ENCODE data around the gene FKBP1B.
"Not testable (repeated sequence)": the region's sequence is repeated elsewhere in the genome, so short reads cannot be mapped to it uniquely, and the experiment has no call there.

The FKBP1B gene

DNA sequence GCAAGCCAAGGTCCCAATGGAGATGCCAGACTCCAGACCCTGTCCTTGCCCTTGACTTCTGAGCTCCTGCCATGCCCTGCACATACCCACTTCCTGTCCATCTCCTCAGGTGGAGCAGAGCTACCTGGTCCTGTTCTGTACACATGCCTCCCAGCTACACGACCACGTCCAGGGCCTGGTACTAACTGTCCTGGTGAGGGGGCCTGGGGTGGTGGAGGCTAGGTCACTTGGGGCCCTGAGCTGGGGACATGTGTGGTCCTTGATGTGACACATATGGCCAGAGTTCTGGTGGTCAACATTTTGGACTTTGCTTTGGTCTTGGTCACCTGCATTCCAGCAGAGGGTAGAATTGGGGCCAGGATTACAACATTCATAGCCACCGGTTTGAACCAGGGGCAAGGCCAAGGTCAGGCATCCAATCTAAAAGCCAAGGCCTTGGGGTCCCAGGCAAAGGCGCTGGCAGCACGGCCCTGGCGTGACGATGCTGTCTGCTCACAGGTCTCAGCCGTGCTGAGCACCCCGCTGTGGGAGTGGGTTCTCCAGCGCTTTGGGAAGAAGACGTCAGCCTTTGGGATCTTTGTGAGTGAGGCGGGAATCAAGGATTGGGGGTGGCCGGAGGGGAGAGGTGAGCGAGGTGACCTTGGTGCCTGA lies 27.1 kb upstream of the FKBP1B start:
- no peak for DNase-seq (ENCODE audit: low read depth in 2 of 2)

GRCh38 chr2:24022975-24023575 lies 26.5 kb upstream of the FKBP1B start:
- DNase-seq (ENCODE audit: low read depth in 2 of 2), result no peak

DNA sequence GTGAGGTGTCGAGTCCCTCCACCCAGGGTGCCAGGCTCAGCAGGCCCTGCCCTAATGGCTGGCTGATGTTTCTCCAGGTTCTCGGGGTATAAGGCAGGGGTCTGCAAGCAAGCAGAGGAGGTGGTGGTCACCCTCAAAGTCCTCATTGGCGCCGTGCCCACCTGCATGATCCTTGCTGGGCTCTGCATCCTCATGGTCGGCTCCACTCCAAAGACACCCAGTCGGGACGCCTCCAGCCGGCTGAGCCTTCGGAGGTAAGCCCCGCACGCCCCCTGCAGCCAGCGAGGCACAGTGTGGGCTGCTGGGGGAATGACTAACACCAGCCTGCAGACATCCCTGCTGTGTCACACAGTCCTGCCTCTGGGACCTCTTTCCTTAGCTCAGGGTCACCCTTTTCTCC lies 25.5 kb upstream of the FKBP1B start:
- no peak for DNase-seq (ENCODE audit: low read depth in 2 of 2)

DNA sequence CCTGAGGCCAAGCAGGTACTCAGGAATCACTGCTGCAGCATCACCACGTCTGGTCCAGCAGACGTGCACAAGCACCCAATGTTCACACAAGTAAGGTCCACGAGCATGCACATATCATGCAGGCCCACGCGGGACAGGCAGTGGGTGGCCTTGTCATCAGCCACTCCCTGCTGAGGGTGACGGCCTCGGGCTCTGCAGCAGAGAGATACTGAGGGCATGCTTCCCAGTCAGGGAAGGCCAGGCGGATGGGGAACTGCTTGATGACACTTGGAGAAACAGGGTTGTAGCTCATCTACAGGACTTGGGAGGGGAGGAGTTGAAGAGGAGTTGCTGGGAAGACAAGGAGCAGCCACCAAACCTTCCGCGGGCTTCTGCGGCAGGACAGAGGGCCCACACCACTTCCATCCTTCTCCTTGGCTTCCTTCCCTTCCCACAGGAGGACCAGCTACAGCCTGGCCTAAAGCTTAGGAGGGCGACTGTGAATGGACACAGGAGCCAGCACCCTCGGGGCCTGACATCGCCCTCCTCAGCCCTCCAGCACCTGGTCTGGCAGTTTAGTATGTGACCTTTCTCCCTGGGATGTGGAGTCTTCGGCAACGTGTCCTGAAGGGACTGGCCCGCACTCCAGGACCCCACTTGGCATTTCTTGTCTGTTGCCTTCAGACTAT lies 24.4 kb upstream of the FKBP1B start:
- DNase-seq (ENCODE audit: low read depth in 2 of 2), result no peak

- no peak for DNase-seq (ENCODE audit: low read depth in 2 of 2)
Measured at GRCh38 chr2:24026233-24026632, 23.3 kb upstream of the FKBP1B start.

GRCh38 chr2:24038786-24039499 lies 10.6 kb upstream of the FKBP1B start:
- DNase-seq (ENCODE audit: low read depth in 2 of 2), result no peak

GRCh38 chr2:24040511-24040910 lies 9.0 kb upstream of the FKBP1B start:
- no peak for DNase-seq (ENCODE audit: low read depth in 2 of 2)

- DNase-seq (ENCODE audit: low read depth in 2 of 2), result not testable (repeated sequence)
Measured at GRCh38 chr2:24043133-24043532, 6.4 kb upstream of the FKBP1B start.

- no peak for DNase-seq (ENCODE audit: low read depth in 2 of 2)
Measured at GRCh38 chr2:24045511-24046508, 3.7 kb upstream of the FKBP1B start.

- no peak for DNase-seq (ENCODE audit: low read depth in 2 of 2)
Measured at GRCh38 chr2:24046599-24046929, 3.0 kb upstream of the FKBP1B start.

GRCh38 chr2:24046930-24047702 lies 2.4 kb upstream of the FKBP1B start, which contains the start of gene WDCP:
Gene WDCP, minus strand, starts transcription at chr2:24047391. Its CDS starts 7,897 bp downstream, at chr2:24039494.
- DNase-seq (ENCODE audit: low read depth in 2 of 2), result peak; percentile 66 to 80

DNA sequence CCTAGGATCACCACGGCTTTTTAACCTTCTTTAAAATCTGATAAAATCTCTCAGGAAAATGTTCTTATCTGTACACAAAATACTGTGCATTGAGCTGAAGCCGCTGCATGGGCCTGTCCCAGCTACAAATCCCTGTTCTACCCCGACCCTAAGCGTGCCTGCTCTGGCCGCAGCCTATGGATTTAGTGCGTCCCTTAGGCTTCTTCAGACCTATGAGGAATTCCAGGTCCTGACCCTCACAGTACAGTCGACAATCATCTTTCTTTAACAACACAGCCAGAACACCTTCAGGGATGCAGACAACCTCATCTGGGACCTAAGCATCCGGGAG lies 1.9 kb upstream of the FKBP1B start:
- no peak for DNase-seq (ENCODE audit: low read depth in 2 of 2)

DNA sequence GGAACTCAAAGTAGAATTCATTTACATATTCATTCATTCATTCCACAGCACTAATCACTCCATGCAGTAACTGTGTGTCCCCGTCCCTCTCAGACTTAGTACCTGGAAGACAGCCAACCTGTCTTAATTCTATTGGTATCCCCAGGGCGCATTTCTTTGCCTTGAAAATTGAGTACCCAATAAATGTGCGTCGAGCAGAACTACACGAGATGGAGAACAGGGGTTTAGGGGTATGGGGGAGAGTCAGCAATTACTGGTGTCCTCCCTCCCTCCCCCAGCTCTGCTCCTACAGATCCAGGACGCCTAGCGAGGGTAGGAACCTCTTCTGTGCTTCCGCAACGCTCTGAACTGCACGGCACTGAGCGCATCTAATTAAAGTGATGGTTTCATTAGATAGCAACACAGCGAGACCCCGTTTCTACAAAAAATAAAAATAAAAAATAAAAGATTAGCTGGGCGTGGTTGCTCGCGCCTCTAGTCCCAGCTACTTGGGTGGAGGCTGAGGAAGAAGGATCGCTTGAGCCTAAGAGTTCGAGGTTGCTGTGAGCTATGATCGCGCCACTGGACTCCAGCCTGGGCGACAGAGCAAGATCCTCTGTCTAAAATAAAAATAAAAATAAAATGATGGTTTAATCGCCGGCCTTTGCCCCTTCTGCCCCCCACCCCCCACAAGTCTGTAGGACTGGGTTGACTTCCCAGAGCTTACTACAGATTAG lies 614 bp upstream of the FKBP1B start:
- DNase-seq (ENCODE audit: low read depth in 2 of 2), result no peak

DNA sequence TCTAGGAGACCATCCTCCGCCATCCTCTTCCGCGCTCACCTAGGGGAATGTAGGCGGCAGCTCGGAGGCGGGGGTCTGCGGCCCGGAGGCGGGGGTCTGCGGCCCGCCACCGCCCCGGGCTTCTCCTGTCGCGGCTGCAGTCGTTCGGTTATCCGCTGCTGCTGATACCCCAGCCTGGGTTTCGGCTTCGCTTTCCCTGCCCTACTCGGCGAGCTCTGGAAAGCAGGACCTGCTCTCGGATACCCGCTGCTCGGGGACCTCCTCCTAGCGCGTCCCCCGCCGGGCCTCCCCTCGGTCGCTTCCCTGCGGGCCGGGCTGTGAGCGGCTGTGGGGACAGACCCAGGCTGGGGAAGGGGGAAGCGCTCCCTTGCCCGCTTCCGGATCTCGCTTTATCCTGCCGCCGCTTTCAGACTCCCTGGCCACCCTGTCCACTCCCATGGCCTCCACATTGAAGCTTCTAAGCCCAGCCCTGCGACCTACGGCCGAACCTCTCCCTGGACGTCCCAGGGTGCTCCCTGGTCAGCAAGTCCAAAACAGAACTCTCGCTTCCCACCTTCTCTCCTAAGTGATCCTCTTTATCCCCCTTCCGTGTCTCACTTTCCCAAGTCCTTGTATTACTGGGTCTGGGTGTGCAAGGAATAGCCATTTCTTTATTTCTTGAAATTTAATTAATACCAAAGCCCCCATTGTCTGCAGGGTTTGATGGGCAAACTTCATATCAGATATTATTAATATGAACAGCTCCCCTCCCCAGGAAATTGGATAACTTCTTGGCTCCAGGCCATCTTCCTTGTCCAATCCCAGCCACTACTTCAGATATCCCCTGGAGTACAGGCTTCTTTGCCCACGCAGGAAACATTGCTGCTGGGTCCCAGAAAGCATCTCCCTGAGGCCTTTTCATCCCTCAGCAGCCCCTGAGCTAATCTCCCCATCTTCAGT lies 769 bp downstream of the FKBP1B start:
- DNase-seq (ENCODE audit: low read depth in 2 of 2), result no peak

- no peak for DNase-seq (ENCODE audit: low read depth in 2 of 2)
Measured at GRCh38 chr2:24051833-24052232, 2.3 kb downstream of the FKBP1B start.

DNA sequence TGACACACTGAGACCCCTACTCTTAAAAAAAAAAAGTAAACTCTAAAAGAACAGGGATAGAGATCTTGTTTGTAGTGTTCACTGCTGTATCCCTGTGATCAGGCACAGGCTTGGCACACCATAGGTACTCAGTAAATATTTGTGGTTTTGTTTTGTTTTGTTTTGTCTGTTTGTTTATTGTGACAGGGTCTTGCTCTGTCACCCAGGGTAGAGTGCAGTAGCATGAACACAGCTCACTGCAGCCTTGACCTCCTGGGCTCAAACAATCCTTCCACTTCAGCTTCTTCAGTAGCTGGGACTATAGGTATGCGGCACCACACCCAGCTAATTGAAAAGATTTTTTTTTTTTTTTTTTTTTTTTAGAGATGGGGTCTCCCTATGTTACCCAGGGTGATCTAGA lies 3.4 kb downstream of the FKBP1B start:
- DNase-seq (ENCODE audit: low read depth in 2 of 2), result no peak

- DNase-seq (ENCODE audit: low read depth in 2 of 2), result no peak
Measured at GRCh38 chr2:24054366-24055010, 4.9 kb downstream of the FKBP1B start.

DNA sequence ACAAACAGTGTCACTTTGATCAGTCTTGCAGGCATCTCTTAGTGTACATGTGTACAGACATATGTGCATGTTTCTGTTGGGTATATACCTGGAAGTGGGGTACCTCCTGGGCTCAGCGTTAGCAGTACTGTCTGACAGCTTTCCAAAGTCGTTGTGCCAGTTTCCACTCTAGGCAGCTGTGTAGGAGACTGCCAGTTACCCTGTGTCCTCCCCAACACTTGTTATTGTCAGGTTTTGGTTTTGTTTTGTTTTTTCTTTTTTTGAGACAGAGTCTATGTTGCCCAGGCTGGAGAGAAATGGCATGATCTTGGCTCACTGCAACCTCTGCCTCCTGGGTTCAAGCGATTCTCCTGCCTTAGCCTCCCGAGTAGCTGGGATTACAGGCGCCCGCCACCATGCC lies 6.2 kb downstream of the FKBP1B start:
- DNase-seq (ENCODE audit: low read depth in 2 of 2), result no peak
